Endothelial cell of umbilical vein (primary cell): ENCODE data around the gene DENND4A. TPM values are rescaled to one million over a fixed set of nuclear protein-coding genes. Genes with fewer than 3 reads are reported as not detected.

ENCODE experiments used
- BruUV-seq: library from RNA; stranded (reverse); fragments of 400-500 nt; replicated peaks from 2 replicates; lab custom pipeline; 2021; lab: Mats Ljungman, UMichigan
- CTCF ChIA-PET: fragments of 300-600, 350-600 bp; sonication (Branson Sonifier 250); formaldehyde crosslinking; loops from one replicate; lab custom pipeline; 2021; ENCODE audit warnings: antibody characterized with exemption, inconsistent platforms; lab: Charles Lee
- POLR2A ChIA-PET: fragments of 300-600, 350-600 bp; sonication (Branson Sonifier 250); formaldehyde crosslinking; loops from one replicate; lab custom pipeline; 2021; ENCODE audit warnings: antibody characterized with exemption, inconsistent platforms; lab: Charles Lee
- DNase-seq: peaks from one replicate; pipeline ENCODE4 v3.0.0-alpha.2; 2011; ENCODE audit warnings: low read depth, low spot score
- FAIRE-seq: peaks from 2 replicates; lab custom pipeline; 2011; peaks lifted over from hg19 to GRCh38; lab: Jason Lieb, UNC
- H2AFZ ChIP-seq: 2 replicates; pipeline ENCODE4 v1.6.0; 2012; ENCODE audit warnings: low read depth, low read length, control low read depth, inconsistent platforms
- H3K27ac ChIP-seq: 2 replicates; pipeline ENCODE4 v1.5.1; 2011; ENCODE audit warnings: low read depth, mild to moderate bottlenecking, control low read depth, low read length, moderate library complexity; ENCODE audit not compliant: insufficient read depth
- H3K27me3 ChIP-seq, 2 experiments: 2 replicates each; pipeline versions ENCODE4 v1.6.0 to v1.6.1; 2011; ENCODE audit warnings: low read length in 2 of 2, mixed read lengths in 1 of 2; ENCODE audit not compliant: control insufficient read depth in 2 of 2, insufficient read depth in 2 of 2
- H3K36me3 ChIP-seq, 2 experiments: 2 replicates in 1 of 2; 3 replicates in 1 of 2; pipeline ENCODE4 v1.5.1; 2011; ENCODE audit warnings: low read length in 2 of 2, mild to moderate bottlenecking in 1 of 2, moderate library complexity in 1 of 2; ENCODE audit not compliant: control insufficient read depth in 2 of 2, insufficient read depth in 2 of 2; ENCODE audit errors: extremely low read depth in 1 of 2
- H3K4me1 ChIP-seq: 3 replicates; pipeline ENCODE4 v1.5.1; 2011; ENCODE audit warnings: mild to moderate bottlenecking, low read length; ENCODE audit not compliant: control insufficient read depth, insufficient read depth; ENCODE audit errors: extremely low read depth
- H3K4me2 ChIP-seq: 2 replicates; pipeline ENCODE4 v1.6.1; 2011; ENCODE audit warnings: low read length, control low read depth, mixed read lengths; ENCODE audit not compliant: insufficient read depth
- H3K4me3 ChIP-seq, 3 experiments: fragments of 200-600 bp in 1 of 3; sonication (generic), shearing (Covaris generic) in 1 of 3; replicated peaks in 1 of 3; 2 replicates each; pipeline ENCODE4 v1.5.1; 2011 to 2016; ENCODE audit warnings: control low read depth in 3 of 3, low read length in 3 of 3, mild to moderate bottlenecking in 2 of 3, inconsistent platforms in 1 of 3, low read depth in 1 of 3, moderate library complexity in 1 of 3; ENCODE audit not compliant: insufficient read depth in 1 of 3
- H3K79me2 ChIP-seq: 2 replicates; pipeline ENCODE4 v1.6.0; 2012; ENCODE audit warnings: low read length, inconsistent platforms; ENCODE audit not compliant: control insufficient read depth, insufficient read depth
- H3K9ac ChIP-seq: replicated peaks from 2 replicates; pipeline ENCODE3; 2011; ENCODE audit warnings: low read length, control low read depth; ENCODE audit not compliant: insufficient read depth; ENCODE audit errors: extremely low read depth
- H3K9me1 ChIP-seq: replicated peaks from 3 replicates; pipeline ENCODE4 v1.6.0; 2011; ENCODE audit warnings: mild to moderate bottlenecking, low read length; ENCODE audit not compliant: control insufficient read depth, insufficient read depth; ENCODE audit errors: extremely low read depth
- H3K9me3 ChIP-seq: replicated peaks from 2 replicates; pipeline ENCODE4 v1.5.1; 2012; ENCODE audit warnings: low read length, inconsistent platforms; ENCODE audit not compliant: control insufficient read depth, insufficient read depth
- H4K20me1 ChIP-seq: replicated peaks from 2 replicates; pipeline ENCODE3; 2011; ENCODE audit warnings: mild to moderate bottlenecking, low read length; ENCODE audit not compliant: control insufficient read depth, insufficient read depth; ENCODE audit errors: extremely low read depth
- EZH2 ChIP-seq: IDR thresholded peaks from 2 replicates; pipeline ENCODE4 v1.6.1; 2012; ENCODE audit warnings: borderline replicate concordance, low read depth, mild to moderate bottlenecking, moderate library complexity, low read length, inconsistent platforms; ENCODE audit not compliant: severe bottlenecking
- FOS ChIP-seq: IDR thresholded peaks from 2 replicates; pipeline ENCODE4 v1.6.1; 2011; ENCODE audit warnings: mild to moderate bottlenecking, low read length, moderate library complexity, borderline replicate concordance; ENCODE audit not compliant: insufficient read depth
- GATA2 ChIP-seq: IDR thresholded peaks from 2 replicates; pipeline ENCODE4 v1.7.0; 2011; ENCODE audit warnings: low read depth, mild to moderate bottlenecking, moderate library complexity, mixed read lengths, low read length; ENCODE audit not compliant: insufficient read length, insufficient read depth
- JUN ChIP-seq: IDR thresholded peaks from 2 replicates; pipeline ENCODE4 v1.6.1; 2011; ENCODE audit warnings: borderline replicate concordance, low read depth; ENCODE audit not compliant: insufficient read length, insufficient read depth
- MYC ChIP-seq: IDR thresholded peaks from one replicate; pipeline ENCODE4 v1.6.1; 2011; ENCODE audit warnings: mild to moderate bottlenecking, low read depth, low read length
- POLR2A ChIP-seq: IDR thresholded peaks from 2 replicates; pipeline ENCODE4 v1.6.1; 2012; ENCODE audit warnings: low read depth, mild to moderate bottlenecking, control low read depth, low read length
- POLR2AphosphoS5 ChIP-seq: IDR thresholded peaks from 2 replicates; pipeline ENCODE4 v1.6.1; 2012; ENCODE audit warnings: low read depth, mild to moderate bottlenecking, control low read depth, low read length, moderate library complexity; ENCODE audit not compliant: insufficient read depth
- dilution Hi-C: fragments of 300-500 bp; cut with MboI; formaldehyde crosslinking; loops from one replicate; pipeline ENCODE4 v1.15.0; 2019; ENCODE audit warnings: low sequenced_read_pairs; ENCODE audit not compliant: extremely low pct_ligation_motif_present
- intact Hi-C: fragments of 100-400 bp; cut with micrococcal nuclease; formaldehyde crosslinking; loops from one replicate; pipeline ENCODE4 v1.10.0; 2022
- polyA plus RNA-seq, 4 experiments: library from polyadenylated mRNA; depleted of rRNA in 3 of 4; stranded (reverse) in 3 of 4; unstranded in 1 of 4; fragments of >200 nt; gene quantifications; 2 replicates each; pipeline versions ENCODE4 v1.2.1 to v1.2.3, GENCODE V29; 2011 to 2012; ENCODE audit warnings: missing spikeins in 1 of 4
- total RNA-seq: library from RNA; stranded (reverse); gene quantifications from 2 replicates; pipeline ENCODE4 v1.2.3, GENCODE V29; 2021
- TF ChIP-seq, protein P1 (sequence below), 2 donors: IDR thresholded peaks; 1 replicate in 1 of 2; 2 replicates in 1 of 2; pipeline ENCODE4 v1.5.1; 2011; ENCODE audit warnings: low read length in 2 of 2, mild to moderate bottlenecking in 2 of 2, moderate library complexity in 2 of 2, control low read depth in 1 of 2, inconsistent platforms in 1 of 2, low read depth in 1 of 2; ENCODE audit not compliant: insufficient read depth in 1 of 2; ENCODE audit errors: extremely low read depth in 1 of 2
- TF ChIP-seq, protein P2 (sequence below): IDR thresholded peaks from 2 replicates; pipeline ENCODE4 v1.6.1; 2011; ENCODE audit not compliant: insufficient read depth, insufficient read length

DENND4A gene
- total and polyA plus RNA-seq, 2 donors (not counting 3 experiments of a cell fraction or from before 2014, with no cell fraction given) = 5.7 to 22.2 TPM

DNA sequence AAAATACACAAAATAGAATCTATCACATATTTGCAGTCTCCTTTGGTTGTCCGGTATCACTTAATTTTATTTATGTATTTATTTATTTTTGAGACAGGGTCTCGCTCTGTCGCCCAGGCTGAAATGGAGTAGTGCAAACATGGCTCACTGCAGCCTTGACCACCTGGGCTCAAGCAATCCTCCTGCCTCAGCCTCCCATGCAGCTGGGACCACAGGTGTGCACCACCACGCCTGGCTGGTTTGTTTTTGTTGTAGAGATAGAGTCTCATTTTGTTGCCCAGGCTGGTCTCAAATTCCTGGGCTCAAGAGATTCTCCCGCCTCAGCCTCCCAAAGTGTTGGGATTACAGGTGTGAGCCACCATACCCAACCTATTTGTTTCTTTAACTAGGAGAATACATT, 33.9 kb downstream of the DENND4A start:
- ChIA-PET POLR2A (no interaction called here), CTCF (no interaction called here)
- Histone ChIP-seq H3K4me2 (no peak overlapping the region), H3K27ac (no peak overlapping the region), H2AFZ (no peak overlapping the region), H3K4me1 (no peaks in the 10 kb centered on the region), H3K4me3 (no peak overlapping the region), H3K79me2 (no peaks in the 10 kb centered on the region), H3K9me3 (no peaks in the 10 kb centered on the region), H3K9me1 (no peaks in the 10 kb centered on the region), H3K27me3 (no peaks in the 10 kb centered on the region), H3K9ac (no peak overlapping the region), H3K36me3 (no peaks in the 10 kb centered on the region), H4K20me1 (no peaks in the 10 kb centered on the region)
- intact Hi-C loops = no loop called here
- dilution Hi-C loops = no loop called here
- BruUV-seq = no TSS peak
- TF ChIP-seq, protein P1, sequence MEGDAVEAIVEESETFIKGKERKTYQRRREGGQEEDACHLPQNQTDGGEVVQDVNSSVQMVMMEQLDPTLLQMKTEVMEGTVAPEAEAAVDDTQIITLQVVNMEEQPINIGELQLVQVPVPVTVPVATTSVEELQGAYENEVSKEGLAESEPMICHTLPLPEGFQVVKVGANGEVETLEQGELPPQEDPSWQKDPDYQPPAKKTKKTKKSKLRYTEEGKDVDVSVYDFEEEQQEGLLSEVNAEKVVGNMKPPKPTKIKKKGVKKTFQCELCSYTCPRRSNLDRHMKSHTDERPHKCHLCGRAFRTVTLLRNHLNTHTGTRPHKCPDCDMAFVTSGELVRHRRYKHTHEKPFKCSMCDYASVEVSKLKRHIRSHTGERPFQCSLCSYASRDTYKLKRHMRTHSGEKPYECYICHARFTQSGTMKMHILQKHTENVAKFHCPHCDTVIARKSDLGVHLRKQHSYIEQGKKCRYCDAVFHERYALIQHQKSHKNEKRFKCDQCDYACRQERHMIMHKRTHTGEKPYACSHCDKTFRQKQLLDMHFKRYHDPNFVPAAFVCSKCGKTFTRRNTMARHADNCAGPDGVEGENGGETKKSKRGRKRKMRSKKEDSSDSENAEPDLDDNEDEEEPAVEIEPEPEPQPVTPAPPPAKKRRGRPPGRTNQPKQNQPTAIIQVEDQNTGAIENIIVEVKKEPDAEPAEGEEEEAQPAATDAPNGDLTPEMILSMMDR (IDR thresholded peaks at IDR 0.05; ENCODE audit: extremely low read depth in 1 of 2, insufficient read depth in 1 of 2, low read depth in 1 of 2, low read length in 2 of 2) = no peak
- TF ChIP-seq POLR2A (no peak), JUN (no peak), FOS (no peak), GATA2 (no peak), EZH2 (no peak), POLR2AphosphoS5 (no peak), MYC (no peak)
- TF ChIP-seq, protein P2, sequence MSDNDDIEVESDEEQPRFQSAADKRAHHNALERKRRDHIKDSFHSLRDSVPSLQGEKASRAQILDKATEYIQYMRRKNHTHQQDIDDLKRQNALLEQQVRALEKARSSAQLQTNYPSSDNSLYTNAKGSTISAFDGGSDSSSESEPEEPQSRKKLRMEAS = no peak
- no peak for DNase-seq
- FAIRE-seq = no peak
